ENCODE data around the gene CDK3. TPM values are rescaled to one million over a fixed set of nuclear protein-coding genes. Genes with fewer than 3 reads are reported as not detected.

Gene CDK3
- total RNA-seq = 0.40 and 0.86 TPM in 2 replicates

GRCh38 chr17:76000755-76001521, at the start of gene CDK3:
Gene CDK3 (plus strand): TSS chr17:76000855. CDS start chr17:76001426, 571 bp downstream.

GRCh38 chr17:75978938-75979704, 21.5 kb upstream of the CDK3 start, which contains the start of the genes ACOX1 and TEN1:
Gene ACOX1 (minus strand): TSS chr17:75979166. CDS start chr17:75979073, 93 bp downstream.
Gene TEN1 (plus strand): TSS chr17:75979240. CDS start chr17:75986193, 6,953 bp downstream.

GRCh38 chr17:76027159-76027839, 26.6 kb downstream of the CDK3 start, which contains the start of gene EVPL:
Gene EVPL (minus strand): TSS chr17:76027306. CDS start chr17:76027198, 108 bp downstream.

Other genes with a start within 250 kb of the CDK3 start
- gene GALK1, start 235.7 kb upstream of the CDK3 start, total RNA-seq = 37.8 and 42.7 TPM in 2 replicates
- 18.5 and 23.1 TPM in 2 replicates for gene UNK, start 216.0 kb upstream of the CDK3 start, total RNA-seq
- gene UNC13D, start 156.5 kb upstream of the CDK3 start, total RNA-seq = 3.5 and 3.7 TPM in 2 replicates
- 21.3 and 38.9 TPM in 2 replicates for gene WBP2, start 145.5 kb upstream of the CDK3 start, total RNA-seq
- 21.5 and 38.1 TPM in 2 replicates for gene TRIM47, start 122.3 kb upstream of the CDK3 start, total RNA-seq
- 16.9 and 26.8 TPM in 2 replicates for gene TRIM65, start 103.9 kb upstream of the CDK3 start, total RNA-seq
- gene MRPL38, start 96.0 kb upstream of the CDK3 start, total RNA-seq = 37.6 and 43.0 TPM in 2 replicates
- 7.7 TPM in 2 replicates for gene FBF1, start 59.8 kb upstream of the CDK3 start, total RNA-seq
- 64.3 and 67.8 TPM in 2 replicates for gene ACOX1, start 21.7 kb upstream of the CDK3 start, total RNA-seq
- 11.5 and 14.1 TPM in 2 replicates for gene TEN1, start 21.6 kb upstream of the CDK3 start, total RNA-seq
- gene EVPL, start 26.5 kb downstream of the CDK3 start, total RNA-seq = not detected in 2 replicates
- 46.4 and 48.1 TPM in 2 replicates for gene SRP68, start 71.7 kb downstream of the CDK3 start, total RNA-seq
- gene GALR2, start 73.9 kb downstream of the CDK3 start, total RNA-seq = not detected in 2 replicates
- 0.07 TPM in 1 of 2 replicates, not detected in the other for gene ZACN, start 78.3 kb downstream of the CDK3 start, total RNA-seq
- 67.6 and 70.4 TPM in 2 replicates for gene EXOC7, start 102.9 kb downstream of the CDK3 start, total RNA-seq
- gene FOXJ1, start 140.4 kb downstream of the CDK3 start, total RNA-seq = not detected in 2 replicates
- gene RNF157, start 239.6 kb downstream of the CDK3 start, total RNA-seq = 0.22 and 0.93 TPM in 2 replicates

Data from thoracic aorta endothelial cell (primary cell).